HG03469 (cell line): ENCODE results near the gene PER1.
"Not testable (repeated sequence)": the region's sequence is repeated elsewhere in the genome, so short reads cannot be mapped to it uniquely, and the experiment has no call there.

ENCODE experiments used
- ATAC-seq: cut with Tn5 transposase; IDR thresholded peaks from one replicate; pipeline ENCODE4 v1.9.1; 2021; ENCODE audit warnings: mild to moderate bottlenecking, moderate library complexity, moderate number of reproducible peaks; ENCODE audit not compliant: unreplicated experiment

The PER1 gene

GRCh38 chr17:8121407-8121680, 30.9 kb downstream of the PER1 start:
- no peak for ATAC-seq

- no peak for ATAC-seq
Observed at GRCh38 chr17:8120520-8121406, 31.4 kb downstream of the PER1 start.

- ATAC-seq, result no peak
Observed at GRCh38 chr17:8119581-8120519, 32.4 kb downstream of the PER1 start.

GRCh38 chr17:8118769-8119580, 33.2 kb downstream of the PER1 start:
- peak; percentile 26 for ATAC-seq

GRCh38 chr17:8117980-8118768, 34.0 kb downstream of the PER1 start, which contains the start of gene ALOXE3:
Gene ALOXE3 (minus strand): TSS chr17:8118514. CDS start chr17:8117990, 524 bp downstream.
- ATAC-seq, result no peak

- no peak for ATAC-seq
Observed at GRCh38 chr17:8117367-8117979, 34.7 kb downstream of the PER1 start.

- ATAC-seq, result no peak
Observed at GRCh38 chr17:8116776-8117175, 35.4 kb downstream of the PER1 start.

GRCh38 chr17:8110907-8111306, 41.3 kb downstream of the PER1 start:
- no peak for ATAC-seq

GRCh38 chr17:8110456-8110804, 41.8 kb downstream of the PER1 start:
- ATAC-seq, result no peak

- no peak for ATAC-seq
Observed at GRCh38 chr17:8109661-8110455, 42.3 kb downstream of the PER1 start.

GRCh38 chr17:8108972-8109660, 43.1 kb downstream of the PER1 start:
- no peak for ATAC-seq

- not testable (repeated sequence) for ATAC-seq
Observed at GRCh38 chr17:8106980-8107379, 45.2 kb downstream of the PER1 start.

- no peak for ATAC-seq
Observed at GRCh38 chr17:8105957-8106398, 46.2 kb downstream of the PER1 start.

GRCh38 chr17:8104911-8105310, 47.3 kb downstream of the PER1 start:
- ATAC-seq, result no peak

GRCh38 chr17:8103549-8103948, 48.7 kb downstream of the PER1 start:
- no peak for ATAC-seq

- no peak for ATAC-seq
Observed at GRCh38 chr17:8101721-8102120, 50.5 kb downstream of the PER1 start.

- ATAC-seq, result no peak
Observed at GRCh38 chr17:8100763-8101162, 51.4 kb downstream of the PER1 start.

GRCh38 chr17:8100111-8100510, 52.1 kb downstream of the PER1 start:
- ATAC-seq, result no peak
